T-cell (primary cell): Measurements from ENCODE around the gene FAM193B. TPM values are rescaled to one million over a fixed set of nuclear protein-coding genes. Genes with fewer than 3 reads are reported as not detected.
"Not testable (repeated sequence)": the region's sequence is repeated elsewhere in the genome, so short reads cannot be mapped to it uniquely, and the experiment has no call there.

ENCODE experiments used
- ATAC-seq, 4 experiments: fragments of 200-7000 bp in 3 of 4; fragments of 150-1000 bp in 1 of 4; cut with Tn5 transposase; replicated peaks in 1 of 4; 1 replicate in 3 of 4; 2 replicates in 1 of 4; pipeline ENCODE4 v1.10.0; 2021; ENCODE audit warnings: moderate library complexity in 3 of 4, mild to moderate bottlenecking in 2 of 4, moderate number of reproducible peaks in 1 of 4
- CTCF ChIA-PET, 2 donors: fragments of 300-600 bp; sonication (Branson Sonifier 250); formaldehyde crosslinking; loops; one replicate each; lab custom pipeline; 2022; ENCODE audit warnings: antibody characterized with exemption in 2 of 2; lab: Charles Lee
- POLR2A ChIA-PET, 2 donors: fragments of 300-600 bp; sonication (Branson Sonifier 250); formaldehyde crosslinking; loops; one replicate each; lab custom pipeline; 2022; ENCODE audit warnings: antibody characterized with exemption in 2 of 2; lab: Charles Lee
- DNase-seq, 35 experiments: peaks; one replicate each; pipeline versions ENCODE4 v3.0.0 to v3.0.0-alpha.2; 2013 to 2023
- H3K27ac ChIP-seq: one replicate; pipeline ENCODE4 v1.5.1; 2013; ENCODE audit warnings: low read length
- H3K27me3 ChIP-seq, 2 experiments: replicated peaks in 1 of 2; 1 replicate in 1 of 2; 2 replicates in 1 of 2; pipeline versions ENCODE4 v1.6.1 to v1.7.0; 2013; ENCODE audit warnings: low read length in 1 of 2, mixed read lengths in 1 of 2; ENCODE audit not compliant: control insufficient read depth in 2 of 2, insufficient read depth in 2 of 2; ENCODE audit errors: extremely low read depth in 1 of 2
- H3K36me3 ChIP-seq, 2 donors: 1 replicate in 1 of 2; 2 replicates in 1 of 2; pipeline versions ENCODE4 v1.6.1 to v1.7.0; 2013; ENCODE audit warnings: low read length in 1 of 2; ENCODE audit not compliant: control insufficient read depth in 2 of 2, insufficient read depth in 1 of 2; ENCODE audit errors: extremely low read depth in 1 of 2
- H3K4me1 ChIP-seq, 2 experiments: 1 replicate in 1 of 2; 2 replicates in 1 of 2; pipeline versions ENCODE4 v1.6.1 to v1.7.0; 2013; ENCODE audit warnings: low read length in 2 of 2, mixed read lengths in 1 of 2; ENCODE audit not compliant: insufficient read depth in 2 of 2, control insufficient read depth in 1 of 2; ENCODE audit errors: extremely low read depth in 1 of 2
- H3K4me3 ChIP-seq, 2 donors: 1 replicate in 1 of 2; 2 replicates in 1 of 2; pipeline versions ENCODE4 v1.5.1 to v1.7.0; 2013; ENCODE audit warnings: mild to moderate bottlenecking in 2 of 2, low read length in 1 of 2, moderate library complexity in 1 of 2; ENCODE audit not compliant: control insufficient read depth in 1 of 2; ENCODE audit errors: extremely low read depth in 1 of 2
- H3K9me3 ChIP-seq: 2 replicates; pipeline ENCODE4 v1.7.0; 2013
- H3K27ac Mint-ChIP-seq, 2 donors: one replicate each; pipeline ENCODE4 v1.8.0; 2020 to 2021; ENCODE audit warnings: mild to moderate bottlenecking in 2 of 2, mixed read lengths in 2 of 2
- H3K27me3 Mint-ChIP-seq, 2 donors: one replicate each; pipeline ENCODE4 v1.8.0; 2021 to 2022; ENCODE audit warnings: mixed read lengths in 2 of 2
- H3K36me3 Mint-ChIP-seq: one replicate; pipeline ENCODE4 v1.8.0; 2021; ENCODE audit warnings: mixed read lengths
- H3K4me1 Mint-ChIP-seq, 3 donors: one replicate each; pipeline ENCODE4 v1.8.0; 2020 to 2022; ENCODE audit warnings: mixed read lengths in 3 of 3, mild to moderate bottlenecking in 1 of 3
- H3K4me3 Mint-ChIP-seq, 3 donors: one replicate each; pipeline ENCODE4 v1.8.0; 2020 to 2022; ENCODE audit warnings: mild to moderate bottlenecking in 3 of 3, mixed read lengths in 3 of 3, moderate library complexity in 3 of 3
- H3K9me3 Mint-ChIP-seq, 3 donors: one replicate each; pipeline ENCODE4 v1.8.0; 2020 to 2022; ENCODE audit warnings: mixed read lengths in 3 of 3
- WGBS: methylation state at CpG from one replicate; pipeline ENCODE4 v1.1.5; 2013; ENCODE audit warnings: missing lambda C conversion rate; ENCODE audit not compliant: insufficient coverage; 5-methylcytosine and 5-hydroxymethylcytosine counted together
- total RNA-seq, 35 experiments: library from RNA in 6 of 35; stranded (reverse) in 6 of 35; fragments of 120-200 nt in 1 of 35; gene quantifications; one replicate each; pipeline versions ENCODE4 v1.2.1 to v1.2.4 and lab custom pipeline; 2013 to 2026

FAM193B gene
- total RNA-seq, 5 donors from 2014 or later (not counting 1 experiment from before 2014, with no cell fraction given): 162 to 233 (median 217) TPM

GRCh38 chr5:177486256-177486655 is 68.1 kb downstream of the FAM193B start:
- Mint-ChIP-seq H3K27ac (no peak overlapping the region), H3K4me1 (no peaks in the 10 kb centered on the region), H3K27me3 (no peaks in the 10 kb centered on the region), H3K36me3 (peaks cover 6% of the 10 kb centered on the region), H3K4me3 (no peak overlapping the region), H3K9me3 (no peaks in the 10 kb centered on the region)
- no peak overlapping the region for H3K4me3 ChIP-seq
- H3K4me1 ChIP-seq: no peaks in the 10 kb centered on the region
- CTCF ChIA-PET: no interaction called here
- WGBS: 60% methylated on average over 2 of the region's 3 CpGs
- H3K36me3 ChIP-seq: peaks cover 0 to 19% of the 10 kb centered on the region in 2 donors
- H3K27ac ChIP-seq: no peak overlapping the region
- H3K9me3 ChIP-seq: no peaks in the 10 kb centered on the region
- H3K27me3 ChIP-seq: no peaks in the 10 kb centered on the region
- DNase-seq (no peak), ATAC-seq (no peak)
- POLR2A ChIA-PET: no interaction called here

DNA sequence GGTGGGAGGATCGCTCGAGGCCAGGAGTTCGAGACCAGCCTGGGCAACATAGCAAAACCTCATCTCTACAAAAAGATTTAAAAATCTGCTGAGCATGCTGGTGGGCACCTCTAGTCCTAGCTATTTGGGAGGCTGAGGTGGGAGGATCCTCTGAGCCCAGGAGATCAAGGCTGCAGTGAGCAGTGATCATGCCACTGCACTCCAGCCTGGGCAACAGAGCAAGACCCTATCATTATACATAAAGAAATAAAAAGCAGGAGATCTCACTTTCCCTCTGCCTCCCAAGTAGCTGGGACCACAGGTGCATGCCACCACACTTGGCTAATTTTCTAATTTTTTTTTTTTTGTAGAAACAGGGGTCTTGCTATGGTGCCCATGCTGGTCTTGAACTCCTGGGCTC is 68.6 kb downstream of the FAM193B start:
- WGBS: no CpG with 5 or more reads among the region's 3 CpGs
- not testable (repeated sequence) for H3K9me3 Mint-ChIP-seq, ATAC-seq, H3K27me3 Mint-ChIP-seq, H3K27ac ChIP-seq, H3K4me3 Mint-ChIP-seq, H3K4me1 Mint-ChIP-seq, H3K36me3 Mint-ChIP-seq, H3K4me1 ChIP-seq, H3K27me3 ChIP-seq, H3K9me3 ChIP-seq, DNase-seq, H3K4me3 ChIP-seq, H3K27ac Mint-ChIP-seq
- ChIA-PET CTCF (interaction anchor here in 1 of 2 donors (0.5 to 0.6 kb wide), 2 partner anchors 9 to 331 kb away, joined by 3 read pairs; no protein-coding TSS in a partner anchor), POLR2A (interaction anchor here in 1 of 2 donors (0.6 kb wide), 1 partner anchor 129 kb away, joined by 6 read pairs; no protein-coding TSS in a partner anchor)
- H3K36me3 ChIP-seq: peaks cover 0 to 17% of the 10 kb centered on the region in 2 donors

DNA sequence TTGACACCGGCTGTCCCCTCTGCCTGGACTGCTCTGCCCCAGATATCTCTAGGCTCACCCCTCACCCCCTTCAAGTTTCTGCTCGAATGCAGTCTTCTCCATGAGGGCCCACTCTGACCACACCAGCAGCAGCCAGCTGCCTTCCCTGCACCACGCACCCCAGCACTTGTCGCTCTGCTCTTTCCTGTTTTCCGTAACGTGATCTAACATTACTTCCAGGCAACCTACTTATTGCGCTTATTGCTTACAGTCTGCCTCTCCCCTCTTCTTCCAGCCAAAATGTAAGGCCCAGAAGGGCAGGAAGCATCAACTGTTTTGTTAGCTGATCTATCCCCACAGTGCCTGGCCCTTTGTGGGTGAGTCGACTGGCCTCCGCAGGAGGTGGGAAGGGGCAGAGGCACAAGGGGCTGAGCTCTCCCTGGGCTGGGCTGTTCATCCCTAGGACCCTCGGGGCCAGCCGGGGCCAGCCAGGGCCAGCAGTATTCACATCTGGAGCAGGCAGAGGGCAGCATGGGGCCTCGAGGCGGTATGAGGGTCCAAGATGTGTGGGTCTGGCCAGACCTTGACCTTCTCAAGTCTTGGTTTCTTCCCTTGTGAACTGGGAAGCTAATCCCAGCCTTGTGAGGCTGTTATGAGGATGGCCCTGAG is 69.3 kb downstream of the FAM193B start:
- Histone ChIP-seq H3K9me3 (no peaks in the 10 kb centered on the region), H3K4me3 (no peak overlapping the region), H3K27me3 (no peaks in the 10 kb centered on the region), H3K36me3 (peaks cover 0 to 10% of the 10 kb centered on the region in 2 donors), H3K4me1 (no peaks in the 10 kb centered on the region), H3K27ac (no peak overlapping the region)
- POLR2A ChIA-PET: interaction anchor here in 1 of 2 donors (0.6 kb wide), 1 partner anchor 129 kb away, joined by 6 read pairs; no protein-coding TSS in a partner anchor
- peaks cover 1% of the 10 kb centered on the region for H3K36me3 Mint-ChIP-seq
- DNase-seq (no peak), ATAC-seq (no peak)
- CTCF ChIA-PET: interaction anchor here in 1 of 2 donors (0.5 to 0.6 kb wide), 2 partner anchors 9 to 330 kb away, joined by 3 read pairs; no protein-coding TSS in a partner anchor
- WGBS: 82% methylated on average over 13 of the region's 13 CpGs
- H3K4me1 Mint-ChIP-seq: peaks cover under 1% of the 10 kb centered on the region in 3 donors
- H3K9me3 Mint-ChIP-seq: no peaks in the 10 kb centered on the region
- H3K27me3 Mint-ChIP-seq: no peaks in the 10 kb centered on the region
- H3K4me3 Mint-ChIP-seq: no peak overlapping the region
- H3K27ac Mint-ChIP-seq: no peak overlapping the region

DNA sequence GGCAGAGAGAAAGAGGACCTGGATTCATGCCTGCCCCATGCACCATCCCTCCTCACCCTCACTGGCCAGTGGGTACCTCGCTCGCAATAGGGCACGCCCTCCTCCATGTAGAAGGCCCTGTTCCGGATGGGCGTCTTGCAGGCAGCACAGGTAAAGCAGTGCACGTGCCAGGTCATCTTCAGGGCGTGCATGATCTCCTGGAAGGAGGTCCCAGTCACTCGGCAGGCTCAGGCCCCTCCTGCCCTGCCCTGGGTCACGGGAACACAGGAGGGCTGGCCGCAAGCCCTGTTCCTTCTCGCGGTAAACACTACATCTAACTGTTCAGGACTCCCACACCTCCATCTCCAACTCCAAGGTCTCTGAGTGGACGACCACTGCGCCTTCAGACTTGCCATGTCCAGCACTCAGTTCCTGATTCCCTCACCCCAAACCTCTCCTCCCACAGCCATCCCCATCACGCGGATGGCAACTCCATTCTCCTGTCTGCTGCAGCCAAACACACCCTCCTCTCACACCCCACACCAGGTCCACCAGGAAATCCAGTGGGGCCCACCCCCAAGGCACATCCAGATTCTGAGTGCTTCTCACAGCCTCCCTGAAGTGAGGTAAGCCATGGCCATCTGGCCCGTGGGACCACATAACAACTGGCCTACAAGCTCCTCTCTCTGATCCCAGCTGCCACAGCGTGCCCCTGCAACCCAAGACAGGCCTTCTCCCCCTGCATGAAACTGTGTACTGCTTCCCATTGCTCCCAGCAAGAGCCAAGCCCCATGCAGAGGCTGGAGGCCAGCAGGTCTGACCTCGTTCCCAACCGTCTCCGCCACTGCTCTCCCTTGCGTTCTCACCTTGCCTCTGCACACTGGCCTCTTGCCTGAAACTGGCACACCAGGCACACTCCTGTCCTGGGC is 70.1 kb downstream of the FAM193B start:
- Histone ChIP-seq H3K36me3 (peaks cover 0 to 7% of the 10 kb centered on the region in 2 donors), H3K27me3 (no peaks in the 10 kb centered on the region), H3K4me1 (peaks cover 0 to 7% of the 10 kb centered on the region in 2 experiments), H3K9me3 (no peaks in the 10 kb centered on the region), H3K4me3 (no peak overlapping the region), H3K27ac (no peak overlapping the region)
- ChIA-PET POLR2A (no interaction called here), CTCF (no interaction called here)
- no peaks in the 10 kb centered on the region for H3K9me3 Mint-ChIP-seq
- no peak for ATAC-seq
- DNase-seq: no peak
- WGBS: 93% methylated on average over 22 of the region's 22 CpGs
- no peaks in the 10 kb centered on the region for H3K36me3 Mint-ChIP-seq
- no peak overlapping the region for H3K4me3 Mint-ChIP-seq
- H3K27me3 Mint-ChIP-seq: no peaks in the 10 kb centered on the region
- H3K4me1 Mint-ChIP-seq: peaks cover 8% of the 10 kb centered on the region in 3 donors
- H3K27ac Mint-ChIP-seq: no peak overlapping the region

- WGBS: 100% methylated on average over 7 of the region's 9 CpGs
- H3K9me3 ChIP-seq: no peaks in the 10 kb centered on the region
- no peak overlapping the region for H3K4me3 ChIP-seq
- no peak overlapping the region for H3K27ac Mint-ChIP-seq
- ATAC-seq (no peak), DNase-seq (no peak)
- peaks cover 2 to 14% of the 10 kb centered on the region in 2 experiments for H3K4me1 ChIP-seq
- H3K9me3 Mint-ChIP-seq: no peaks in the 10 kb centered on the region
- H3K36me3 ChIP-seq: peaks cover 0 to 4% of the 10 kb centered on the region in 2 donors
- H3K27me3 ChIP-seq: no peaks in the 10 kb centered on the region
- no peaks in the 10 kb centered on the region for H3K27me3 Mint-ChIP-seq
- no peak overlapping the region for H3K27ac ChIP-seq
- H3K36me3 Mint-ChIP-seq: no peaks in the 10 kb centered on the region
- POLR2A ChIA-PET: no interaction called here
- CTCF ChIA-PET: no interaction called here
- H3K4me3 Mint-ChIP-seq: no peak overlapping the region
- peaks cover 15 to 19% (median 15%) of the 10 kb centered on the region in 3 donors for H3K4me1 Mint-ChIP-seq
Observed at GRCh38 chr5:177483042-177483441, 71.3 kb downstream of the FAM193B start.

DNA sequence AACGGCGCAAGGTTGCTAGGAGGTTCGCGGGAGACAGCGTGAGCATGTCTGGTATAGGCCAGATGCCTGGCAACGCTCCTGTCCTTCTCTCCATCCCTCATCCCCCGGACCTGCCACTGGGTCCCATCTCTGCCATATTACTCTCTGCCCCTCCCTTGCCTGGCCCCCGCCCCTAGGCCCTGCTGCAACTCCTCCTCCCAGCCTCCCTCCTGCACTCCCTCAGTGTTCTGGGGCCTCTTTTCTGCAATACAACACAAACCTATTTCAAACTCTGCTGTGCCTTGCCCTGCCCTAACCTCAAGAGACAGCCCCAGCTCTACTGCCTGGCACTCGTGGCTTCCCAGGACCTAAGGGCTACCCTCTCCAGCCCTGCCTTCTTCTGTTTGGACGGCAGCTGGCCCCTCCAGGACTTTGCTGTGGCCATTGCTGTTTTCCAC is 72.0 kb downstream of the FAM193B start:
- H3K9me3 ChIP-seq: no peaks in the 10 kb centered on the region
- peaks cover 2 to 14% of the 10 kb centered on the region in 2 experiments for H3K4me1 ChIP-seq
- ATAC-seq: no peak
- ChIA-PET POLR2A (no interaction called here), CTCF (no interaction called here)
- H3K4me3 ChIP-seq: no peak overlapping the region
- no peaks in the 10 kb centered on the region for H3K27me3 ChIP-seq
- 92% methylated on average over 4 of the region's 10 CpGs for whole genome bisulfite sequencing
- H3K27ac ChIP-seq: no peak overlapping the region
- no peaks in the 10 kb centered on the region for H3K9me3 Mint-ChIP-seq
- no peak overlapping the region for H3K27ac Mint-ChIP-seq
- no peaks in the 10 kb centered on the region for H3K36me3 Mint-ChIP-seq
- DNase-seq: no peak
- peaks cover 0 to 4% of the 10 kb centered on the region in 2 donors for H3K36me3 ChIP-seq
- H3K4me3 Mint-ChIP-seq: no peak overlapping the region
- H3K4me1 Mint-ChIP-seq: peaks cover 15 to 25% (median 17%) of the 10 kb centered on the region in 3 donors
- no peaks in the 10 kb centered on the region for H3K27me3 Mint-ChIP-seq
